ENCODE data around the gene KCNC2.

- TF ChIP-seq CTCF (IDR thresholded peaks at IDR 0.05): no peak
- no peak for TF ChIP-seq POLR2A (IDR thresholded peaks at IDR 0.05)
Observed at GRCh38 chr12:75155962-75156361, 53.7 kb downstream of the KCNC2 start.

Measured in thyroid gland (tissue), 4 donors.